Fibroblast of lung (primary cell): ENCODE measurements around the gene ARMCX2.

Experiments used
- CTCF ChIP-seq, 2 donors: IDR thresholded peaks in 1 of 2; conservative IDR thresholded peaks in 1 of 2; 1 replicate in 1 of 2; 2 replicates in 1 of 2; pipeline ENCODE4 v1.5.1; 2011 to 2012; ENCODE audit warnings: low read length in 2 of 2, control low read depth in 1 of 2, inconsistent platforms in 1 of 2, low read depth in 1 of 2, mild to moderate bottlenecking in 1 of 2
- EZH2 ChIP-seq: IDR thresholded peaks from 2 replicates; pipeline ENCODE4 v1.5.1; 2012; ENCODE audit warnings: low read length, control low read depth, mild to moderate bottlenecking; ENCODE audit errors: missing control alignments

GRCh38 chrX:101659601-101660063 is at the start of gene ARMCX2:
- TF ChIP-seq EZH2 (no peak), CTCF (conservative IDR thresholded peaks at IDR 0.05 in 1 of 2, IDR thresholded peaks at IDR 0.05 in 1 of 2; ENCODE audit: low read depth in 1 of 2, low read length in 2 of 2) (no peak)
